PC-9 (cell line): ENCODE data around the gene SMIM14.

Source experiments
- CTCF ChIP-seq: fragments of 200-600 bp; sonication (generic); conservative IDR thresholded peaks from 2 replicates; pipeline ENCODE4 v1.6.1; 2017; ENCODE audit warnings: mixed run types, antibody characterized with exemption, mild to moderate bottlenecking, moderate library complexity
- EZH2 ChIP-seq: fragments of 200-600 bp; sonication (generic); IDR thresholded peaks from 2 replicates; pipeline ENCODE4 v1.8.0; 2017; ENCODE audit warnings: antibody characterized with exemption, low read depth

- no peak for TF ChIP-seq CTCF
- no peak for TF ChIP-seq EZH2
Observed at GRCh38 chr4:39627413-39627812, 11.3 kb downstream of the SMIM14 start.
